ENCODE data around the gene GOPC.

Gene GOPC

DNA sequence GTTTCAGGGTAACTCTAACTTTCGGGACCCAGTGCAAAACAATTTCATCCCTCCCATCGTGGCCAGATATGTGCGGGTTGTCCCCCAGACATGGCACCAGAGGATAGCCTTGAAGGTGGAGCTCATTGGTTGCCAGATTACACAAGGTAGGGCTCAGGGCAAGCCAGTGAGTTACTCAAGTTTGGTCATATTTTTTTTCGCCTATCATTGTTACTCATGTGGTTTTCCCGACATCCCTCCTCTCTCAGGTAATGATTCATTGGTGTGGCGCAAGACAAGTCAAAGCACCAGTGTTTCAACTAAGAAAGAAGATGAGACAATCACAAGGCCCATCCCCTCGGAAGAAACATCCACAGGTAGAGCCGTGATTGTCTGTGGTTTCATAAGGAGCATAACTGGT is 61.6 kb downstream of the GOPC start:
- H3K4me3 ChIP-seq (ENCODE audit: low read depth, low read length), result no peak overlapping the region
- TF ChIP-seq, protein P1, sequence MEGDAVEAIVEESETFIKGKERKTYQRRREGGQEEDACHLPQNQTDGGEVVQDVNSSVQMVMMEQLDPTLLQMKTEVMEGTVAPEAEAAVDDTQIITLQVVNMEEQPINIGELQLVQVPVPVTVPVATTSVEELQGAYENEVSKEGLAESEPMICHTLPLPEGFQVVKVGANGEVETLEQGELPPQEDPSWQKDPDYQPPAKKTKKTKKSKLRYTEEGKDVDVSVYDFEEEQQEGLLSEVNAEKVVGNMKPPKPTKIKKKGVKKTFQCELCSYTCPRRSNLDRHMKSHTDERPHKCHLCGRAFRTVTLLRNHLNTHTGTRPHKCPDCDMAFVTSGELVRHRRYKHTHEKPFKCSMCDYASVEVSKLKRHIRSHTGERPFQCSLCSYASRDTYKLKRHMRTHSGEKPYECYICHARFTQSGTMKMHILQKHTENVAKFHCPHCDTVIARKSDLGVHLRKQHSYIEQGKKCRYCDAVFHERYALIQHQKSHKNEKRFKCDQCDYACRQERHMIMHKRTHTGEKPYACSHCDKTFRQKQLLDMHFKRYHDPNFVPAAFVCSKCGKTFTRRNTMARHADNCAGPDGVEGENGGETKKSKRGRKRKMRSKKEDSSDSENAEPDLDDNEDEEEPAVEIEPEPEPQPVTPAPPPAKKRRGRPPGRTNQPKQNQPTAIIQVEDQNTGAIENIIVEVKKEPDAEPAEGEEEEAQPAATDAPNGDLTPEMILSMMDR (IDR thresholded peaks at IDR 0.05; ENCODE audit: low read depth, low read length), result no peak

DNA sequence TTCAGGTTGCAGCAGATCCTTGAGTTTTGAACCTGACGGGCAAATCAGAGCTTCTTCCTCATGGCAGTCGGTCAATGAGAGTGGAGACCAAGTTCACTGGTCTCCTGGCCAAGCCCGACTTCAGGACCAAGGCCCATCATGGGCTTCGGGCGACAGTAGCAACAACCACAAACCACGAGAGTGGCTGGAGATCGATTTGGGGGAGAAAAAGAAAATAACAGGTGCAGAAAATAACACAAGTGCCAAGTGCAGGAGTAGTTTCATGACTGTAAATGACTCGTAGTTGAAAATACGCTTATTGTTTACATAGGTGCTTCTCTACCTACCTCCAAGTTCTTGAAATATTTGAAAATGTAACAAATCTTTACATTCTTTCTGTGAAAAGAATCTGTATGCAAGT is 63.7 kb downstream of the GOPC start:
- TF ChIP-seq, protein P1 (IDR thresholded peaks at IDR 0.05; ENCODE audit: low read depth, low read length), result no peak
- H3K4me3 ChIP-seq (ENCODE audit: low read depth, low read length), result no peak overlapping the region

DNA sequence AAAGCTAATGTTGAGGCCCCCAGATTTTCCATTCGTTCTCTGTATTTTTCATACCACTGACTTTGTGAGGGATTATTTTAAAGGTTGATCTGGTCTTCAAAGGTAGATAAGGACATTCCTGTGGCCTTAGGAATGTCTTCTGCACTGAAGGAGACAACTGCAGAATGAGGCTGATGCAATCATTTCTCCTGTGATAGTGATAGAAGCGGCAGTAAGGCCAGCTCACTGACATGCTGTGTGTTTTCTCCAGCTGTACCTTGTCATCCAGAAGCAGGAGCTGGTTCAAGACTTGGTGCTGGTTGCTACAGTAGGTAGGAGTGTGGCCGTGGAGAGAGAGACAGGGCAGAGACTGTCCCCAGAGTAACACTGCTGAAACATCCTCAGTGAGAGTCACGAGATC is 66.0 kb downstream of the GOPC start:
- H3K4me3 ChIP-seq (ENCODE audit: low read depth, low read length), result no peak overlapping the region
- TF ChIP-seq, protein P1 (IDR thresholded peaks at IDR 0.05; ENCODE audit: low read depth, low read length), result no peak

DNA sequence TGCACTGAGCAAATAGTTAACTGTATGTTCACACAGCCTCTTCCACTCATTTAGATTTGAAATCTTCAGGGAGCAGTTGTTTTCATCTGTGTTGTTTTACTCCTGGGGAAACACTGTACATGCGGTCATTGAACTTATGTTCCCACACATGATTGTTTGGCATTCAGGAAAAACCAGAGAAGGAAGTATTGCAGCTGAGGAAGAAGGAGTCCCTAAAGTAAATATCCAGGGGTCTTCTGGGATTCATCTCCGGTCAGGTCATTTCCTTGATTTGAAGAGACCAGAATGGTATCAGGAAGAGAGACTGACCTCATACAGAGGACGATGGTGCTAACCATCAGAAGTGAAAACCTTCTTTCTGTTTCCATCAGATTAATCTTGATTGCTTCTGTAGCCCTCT is 67.3 kb downstream of the GOPC start:
- TF ChIP-seq, protein P1 (IDR thresholded peaks at IDR 0.05; ENCODE audit: low read depth, low read length), result no peak
- no peak overlapping the region for H3K4me3 ChIP-seq (ENCODE audit: low read depth, low read length)

DNA sequence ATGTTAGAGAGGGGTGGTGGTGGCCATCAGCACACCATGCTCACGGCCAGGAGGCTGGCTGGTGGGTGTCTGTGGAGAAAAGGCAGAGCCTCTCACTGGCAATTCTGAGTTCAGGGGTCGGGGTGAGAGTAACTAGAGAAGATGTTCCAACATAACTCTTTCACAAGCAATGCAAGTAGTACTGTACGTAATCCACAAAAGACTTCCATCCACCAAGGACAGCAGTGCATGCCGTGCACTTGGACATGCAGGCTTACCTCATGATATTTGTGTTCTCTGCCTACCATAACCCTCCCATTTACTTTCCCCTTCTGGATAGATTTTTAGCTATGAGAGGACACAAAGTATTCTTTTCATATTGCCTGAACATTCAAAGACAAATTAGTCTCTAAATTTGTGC is 68.5 kb downstream of the GOPC start:
- no peak overlapping the region for H3K4me3 ChIP-seq (ENCODE audit: low read depth, low read length)
- TF ChIP-seq, protein P1 (IDR thresholded peaks at IDR 0.05; ENCODE audit: low read depth, low read length), result no peak

DNA sequence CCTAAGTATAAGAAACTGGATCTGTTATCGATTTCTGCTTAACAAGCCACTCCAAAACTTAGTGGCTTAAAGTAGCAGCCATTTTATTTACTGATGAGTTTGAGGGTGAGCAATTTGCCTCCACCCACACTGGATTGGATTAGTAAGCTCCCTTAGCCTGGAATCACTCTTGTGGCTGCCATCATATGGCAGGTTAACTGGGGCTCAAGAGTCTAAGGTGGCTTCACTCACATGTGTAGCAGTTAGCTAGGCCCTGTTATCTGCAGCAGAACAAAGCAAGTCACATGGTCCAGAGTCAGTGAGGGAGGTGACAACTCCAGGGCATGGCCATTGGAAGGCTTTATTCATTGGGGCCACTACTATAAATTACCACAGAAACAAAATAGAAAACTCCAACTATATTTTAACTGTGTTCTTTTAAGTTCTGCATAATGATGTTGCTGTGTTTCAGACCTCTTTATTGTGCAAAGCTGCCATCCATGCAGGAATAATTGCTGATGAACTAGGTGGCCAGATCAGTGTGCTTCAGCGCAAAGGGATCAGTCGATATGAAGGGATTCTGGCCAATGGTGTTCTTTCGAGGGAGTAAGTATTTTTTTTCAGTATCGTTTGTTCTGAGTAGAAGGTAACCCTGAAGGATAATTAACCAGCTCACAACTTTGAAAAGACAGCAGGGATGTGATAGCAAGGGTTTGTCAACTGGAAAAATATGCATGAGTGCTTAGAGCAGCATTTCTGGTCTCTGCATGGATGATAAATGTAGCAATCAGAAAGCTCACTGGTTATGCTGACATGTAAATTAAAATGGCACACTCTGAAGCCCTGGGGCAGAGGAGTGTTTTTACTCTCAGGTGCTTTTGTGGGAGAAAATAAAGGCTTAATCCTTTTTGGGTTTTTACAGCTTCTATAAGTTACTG is 70.2 kb downstream of the GOPC start:
- no peak overlapping the region for H3K4me3 ChIP-seq (ENCODE audit: low read depth, low read length)
- TF ChIP-seq, protein P1 (IDR thresholded peaks at IDR 0.05; ENCODE audit: low read depth, low read length), result no peak

DNA sequence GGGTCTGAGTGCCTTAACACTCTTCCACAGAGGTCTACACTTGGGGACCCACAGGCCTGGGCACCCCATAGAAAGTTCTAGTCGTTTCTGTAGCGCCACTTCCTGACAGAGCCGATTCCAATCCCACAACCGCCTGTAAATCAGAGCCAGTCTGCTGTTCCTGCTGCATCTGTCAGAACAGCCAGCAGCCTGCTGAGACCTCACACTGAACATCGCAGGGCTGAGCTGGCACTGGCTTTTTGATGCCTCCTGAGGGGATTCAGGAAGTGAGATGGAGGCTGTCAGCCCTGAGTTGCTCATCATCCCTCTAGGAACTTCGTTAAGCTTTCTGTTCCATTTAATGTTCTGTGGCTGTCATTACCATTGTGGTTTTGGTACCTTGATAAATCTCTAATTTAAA is 71.0 kb downstream of the GOPC start:
- no peak overlapping the region for H3K4me3 ChIP-seq (ENCODE audit: low read depth, low read length)
- TF ChIP-seq, protein P1 (IDR thresholded peaks at IDR 0.05; ENCODE audit: low read depth, low read length), result no peak

Data from WI38 (cell line).